GM13976 (cell line): ENCODE results near the gene DCDC2C.
A peak's percentile ranks its signal among the peaks of the same experiment; 100 is the strongest.

Source experiments
- DNase-seq: peaks from one replicate; pipeline ENCODE4 v3.0.0; 2012; ENCODE audit warnings: low spot score
- in situ Hi-C: fragments of 300-500 bp; cut with MboI; formaldehyde crosslinking; loops from one replicate; pipeline ENCODE4 v1.12.0; 2022; ENCODE audit warnings: low sequenced_read_pairs, mixed read lengths, inconsistent platforms; ENCODE audit not compliant: unreplicated experiment
- TF ChIP-seq, protein P1 (sequence below): IDR thresholded peaks from 2 replicates; pipeline ENCODE4 v1.5.1; 2012; ENCODE audit warnings: borderline replicate concordance, mild to moderate bottlenecking; ENCODE audit not compliant: insufficient read depth; ENCODE audit errors: extremely low read depth, missing control alignments, control extremely low read depth

DCDC2C gene

DNA sequence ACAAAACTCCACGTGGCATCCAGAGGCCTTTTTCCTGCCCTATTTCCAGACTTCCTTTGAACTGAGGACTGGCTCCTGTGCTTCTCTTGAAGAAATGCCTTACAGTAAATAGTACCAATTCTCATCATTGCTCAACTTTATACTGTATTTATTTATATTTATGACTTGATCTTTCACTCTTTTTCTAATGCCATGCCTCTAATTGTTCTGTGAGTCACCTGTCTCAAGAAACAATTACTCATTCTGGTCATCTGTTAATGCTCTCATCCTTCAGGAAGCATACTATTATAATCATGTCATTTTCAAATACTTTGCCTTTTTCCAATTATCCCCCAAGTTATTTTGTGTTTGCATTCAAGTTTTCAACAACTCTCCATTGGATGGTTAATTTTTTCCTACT, 85.9 kb downstream of the DCDC2C start:
- TF ChIP-seq, protein P1, sequence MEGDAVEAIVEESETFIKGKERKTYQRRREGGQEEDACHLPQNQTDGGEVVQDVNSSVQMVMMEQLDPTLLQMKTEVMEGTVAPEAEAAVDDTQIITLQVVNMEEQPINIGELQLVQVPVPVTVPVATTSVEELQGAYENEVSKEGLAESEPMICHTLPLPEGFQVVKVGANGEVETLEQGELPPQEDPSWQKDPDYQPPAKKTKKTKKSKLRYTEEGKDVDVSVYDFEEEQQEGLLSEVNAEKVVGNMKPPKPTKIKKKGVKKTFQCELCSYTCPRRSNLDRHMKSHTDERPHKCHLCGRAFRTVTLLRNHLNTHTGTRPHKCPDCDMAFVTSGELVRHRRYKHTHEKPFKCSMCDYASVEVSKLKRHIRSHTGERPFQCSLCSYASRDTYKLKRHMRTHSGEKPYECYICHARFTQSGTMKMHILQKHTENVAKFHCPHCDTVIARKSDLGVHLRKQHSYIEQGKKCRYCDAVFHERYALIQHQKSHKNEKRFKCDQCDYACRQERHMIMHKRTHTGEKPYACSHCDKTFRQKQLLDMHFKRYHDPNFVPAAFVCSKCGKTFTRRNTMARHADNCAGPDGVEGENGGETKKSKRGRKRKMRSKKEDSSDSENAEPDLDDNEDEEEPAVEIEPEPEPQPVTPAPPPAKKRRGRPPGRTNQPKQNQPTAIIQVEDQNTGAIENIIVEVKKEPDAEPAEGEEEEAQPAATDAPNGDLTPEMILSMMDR: no peak

DNA sequence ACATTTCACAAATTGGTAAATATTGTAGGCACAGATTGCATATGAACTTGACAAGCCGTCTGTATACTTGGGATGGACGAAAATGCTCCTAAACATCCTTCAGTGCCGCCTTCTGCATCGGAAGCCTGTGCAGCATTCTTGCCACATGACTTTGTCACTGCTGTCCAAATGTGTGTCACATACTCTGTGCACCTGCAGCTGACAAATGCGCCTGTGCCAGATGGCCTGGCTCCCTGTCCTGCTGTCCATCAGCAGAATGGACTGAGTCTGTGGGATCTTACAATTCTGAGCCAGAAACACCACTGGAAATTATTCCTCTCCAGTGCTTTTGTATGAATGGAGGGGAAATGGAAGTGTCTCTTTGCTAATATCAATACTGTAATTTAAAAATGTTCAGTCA, 89.9 kb downstream of the DCDC2C start:
- no peak for DNase-seq
- in situ Hi-C loops: no loop called here
- TF ChIP-seq, protein P1: no peak

More for the DNA sequence above, 85.9 kb downstream of the DCDC2C start:
- DNase-seq: no peak
- in situ Hi-C loops: no loop called here

DNA sequence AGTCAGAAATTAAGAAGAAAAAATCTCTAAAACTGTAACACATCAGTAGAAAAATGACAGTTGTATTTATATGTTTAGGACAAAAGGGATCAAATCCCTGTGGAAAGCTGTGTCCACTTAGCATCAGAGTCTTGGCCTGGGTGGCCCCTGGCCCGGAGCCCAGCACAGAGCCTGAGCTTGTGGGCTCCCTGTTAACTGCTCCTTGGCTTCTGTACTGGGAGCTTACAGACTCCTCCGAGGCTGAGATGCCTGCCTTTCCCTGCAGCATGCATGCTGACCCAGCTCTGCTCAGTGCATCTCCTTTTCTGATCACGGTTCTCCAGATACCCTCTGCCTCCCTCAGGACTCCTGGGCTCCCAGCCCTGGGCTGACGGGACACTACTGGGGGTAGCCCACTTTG, 98.1 kb downstream of the DCDC2C start:
- in situ Hi-C loops: no loop called here
- no peak for DNase-seq
- TF ChIP-seq, protein P1: no peak

DNA sequence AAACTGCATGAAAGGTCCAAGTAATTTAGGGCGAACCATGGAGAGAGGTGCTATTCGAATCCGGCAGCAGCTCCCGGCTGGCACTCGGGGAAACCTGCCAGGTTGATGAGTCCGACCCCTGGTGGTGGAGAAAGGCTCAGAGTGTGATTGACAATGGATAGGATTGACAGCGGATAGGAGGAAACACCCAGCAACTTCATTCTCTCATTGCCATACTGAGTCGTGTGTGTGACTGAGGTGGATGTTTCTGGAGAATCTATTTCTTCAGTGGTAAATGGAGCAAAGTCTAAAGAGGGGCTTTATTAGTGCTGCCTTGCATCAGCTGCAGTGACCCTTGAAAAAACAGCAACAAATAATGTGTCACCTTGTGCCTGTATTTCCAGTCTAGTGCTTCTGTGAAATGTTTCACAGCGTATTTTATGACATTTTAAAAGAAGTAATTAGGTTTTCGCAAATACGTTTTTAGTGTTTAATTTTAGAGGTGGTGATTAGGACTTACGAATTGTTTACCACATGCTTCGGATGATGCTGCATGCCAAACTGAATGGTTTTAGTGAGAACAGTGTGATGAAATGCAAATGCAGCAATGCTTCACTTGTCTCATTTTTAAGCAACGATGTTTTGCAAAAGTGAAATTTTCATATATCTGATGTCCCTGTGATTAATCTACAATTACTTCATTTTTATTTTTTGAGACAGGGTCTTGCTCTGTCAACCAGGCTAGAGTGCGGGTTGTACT, 102.0 kb downstream of the DCDC2C start:
- DNase-seq: no peak
- in situ Hi-C loops: no loop called here
- TF ChIP-seq, protein P1: peak; percentile 4

DNA sequence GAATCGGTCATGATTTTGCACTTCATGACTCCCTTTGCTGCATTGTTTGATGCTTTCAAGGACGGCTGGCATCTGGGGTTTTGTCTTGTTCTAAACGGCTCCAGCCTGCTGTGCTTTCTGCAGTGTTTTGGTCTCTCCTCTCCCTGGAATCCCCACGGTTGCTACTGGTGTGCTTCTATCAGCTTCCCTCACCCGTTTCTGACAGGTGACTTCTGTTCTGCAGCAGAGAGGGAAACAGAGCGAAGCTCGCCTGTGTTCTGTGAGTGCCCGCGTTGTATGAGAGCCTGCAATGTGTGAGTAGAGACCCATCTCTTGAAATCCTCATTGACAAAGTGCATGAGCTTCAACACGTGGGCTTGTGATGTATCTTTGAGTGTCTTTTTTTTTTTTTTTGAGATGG, 102.8 kb downstream of the DCDC2C start:
- in situ Hi-C loops: no loop called here
- TF ChIP-seq, protein P1: no peak

DNA sequence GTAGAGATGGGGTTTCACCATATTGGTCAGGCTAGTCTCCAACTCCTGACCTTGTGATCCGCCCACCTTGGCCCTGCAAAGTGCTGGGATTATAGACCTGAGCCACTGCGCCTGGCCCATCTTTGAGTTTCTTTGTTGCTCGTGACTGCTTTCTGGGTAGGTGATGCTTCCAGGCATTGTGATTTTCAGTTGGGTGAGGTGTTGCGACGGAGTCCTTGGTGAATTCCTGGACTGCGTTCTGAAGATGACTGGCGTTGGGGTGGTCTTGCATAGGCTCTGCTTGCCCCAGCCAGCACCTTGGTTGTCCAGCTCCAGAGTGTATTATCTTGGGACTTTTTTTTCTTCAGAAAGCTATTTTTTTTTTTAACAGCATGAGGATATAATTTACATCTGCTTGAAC, 103.4 kb downstream of the DCDC2C start:
- in situ Hi-C loops: no loop called here

More for the DNA sequence above, 102.8 kb downstream of the DCDC2C start:
- no peak for DNase-seq

More for the DNA sequence above, 103.4 kb downstream of the DCDC2C start:
- DNase-seq: no peak
- TF ChIP-seq, protein P1: no peak
